Astrocyte (in vitro differentiated cells and primary cell): Measurements from ENCODE around the gene KCP. TPM values are rescaled to one million over a fixed set of nuclear protein-coding genes. Genes with fewer than 3 reads are reported as not detected.

ENCODE experiments used
- DNase-seq: peaks from one replicate; pipeline ENCODE4 v3.0.0-alpha.2; 2010; ENCODE audit warnings: low read depth
- FAIRE-seq: peaks from 2 replicates; lab custom pipeline; 2011; peaks lifted over from hg19 to GRCh38; lab: Jason Lieb, UNC
- H2AFZ ChIP-seq: 2 replicates; pipeline ENCODE4 v1.6.0; 2012; ENCODE audit warnings: low read depth, low read length, inconsistent platforms
- H3K27ac ChIP-seq: 2 replicates; pipeline ENCODE4 v1.5.1; 2011; ENCODE audit warnings: low read depth, low read length, inconsistent platforms
- H3K27me3 ChIP-seq: 2 replicates; pipeline ENCODE4 v1.6.0; 2011; ENCODE audit warnings: low read length, inconsistent platforms; ENCODE audit not compliant: insufficient read depth
- H3K36me3 ChIP-seq: 2 replicates; pipeline ENCODE4 v1.5.1; 2011; ENCODE audit warnings: low read length, inconsistent platforms; ENCODE audit not compliant: insufficient read depth
- H3K4me1 ChIP-seq: 2 replicates; pipeline ENCODE4 v1.5.1; 2011; ENCODE audit warnings: low read length, inconsistent platforms; ENCODE audit not compliant: insufficient read depth
- H3K4me2 ChIP-seq: 2 replicates; pipeline ENCODE4 v1.6.0; 2012; ENCODE audit warnings: low read length, inconsistent platforms
- H3K4me3 ChIP-seq: 2 replicates; pipeline ENCODE4 v1.5.1; 2011; ENCODE audit warnings: low read depth, mild to moderate bottlenecking, low read length, inconsistent platforms; ENCODE audit not compliant: insufficient read depth
- H3K79me2 ChIP-seq: 2 replicates; pipeline ENCODE4 v1.6.0; 2012; ENCODE audit warnings: mild to moderate bottlenecking, low read length, inconsistent platforms; ENCODE audit not compliant: insufficient read depth
- H3K9ac ChIP-seq: 2 replicates; pipeline ENCODE4 v1.6.0; 2012; ENCODE audit warnings: mild to moderate bottlenecking, low read length, inconsistent platforms
- H3K9me3 ChIP-seq: 2 replicates; pipeline ENCODE4 v1.5.1; 2012; ENCODE audit warnings: low read depth, mild to moderate bottlenecking, low read length, inconsistent platforms; ENCODE audit not compliant: insufficient read depth
- H4K20me1 ChIP-seq: 2 replicates; pipeline ENCODE4 v1.6.0; 2012; ENCODE audit warnings: low read length, inconsistent platforms; ENCODE audit not compliant: insufficient read depth
- H3K27ac Mint-ChIP-seq: one replicate; pipeline ENCODE4 v1.8.0; 2021; ENCODE audit warnings: mild to moderate bottlenecking, mixed read lengths; ENCODE audit not compliant: unreplicated experiment
- H3K27me3 Mint-ChIP-seq: one replicate; pipeline ENCODE4 v1.8.0; 2021; ENCODE audit warnings: low read depth, mixed read lengths; ENCODE audit not compliant: unreplicated experiment
- H3K36me3 Mint-ChIP-seq: one replicate; pipeline ENCODE4 v1.8.0; 2021; ENCODE audit warnings: low read depth, mixed read lengths; ENCODE audit not compliant: unreplicated experiment
- H3K4me1 Mint-ChIP-seq: one replicate; pipeline ENCODE4 v1.8.0; 2021; ENCODE audit warnings: low read depth, mixed read lengths; ENCODE audit not compliant: unreplicated experiment
- H3K4me3 Mint-ChIP-seq: one replicate; pipeline ENCODE4 v1.8.0; 2021; ENCODE audit warnings: mild to moderate bottlenecking, moderate library complexity, mixed read lengths; ENCODE audit not compliant: unreplicated experiment
- H3K9me3 Mint-ChIP-seq: one replicate; pipeline ENCODE4 v1.8.0; 2021; ENCODE audit warnings: mild to moderate bottlenecking, mixed read lengths; ENCODE audit not compliant: unreplicated experiment
- EZH2 ChIP-seq: IDR thresholded peaks from 2 replicates; pipeline ENCODE4 v1.6.1; 2012; ENCODE audit warnings: mild to moderate bottlenecking, low read length, inconsistent platforms; ENCODE audit not compliant: insufficient read depth
- total RNA-seq: library from RNA; stranded (reverse); gene quantifications from 2 replicates; pipeline ENCODE4 v1.2.1, GENCODE V29; 2021
- TF ChIP-seq, protein P1 (sequence below): IDR thresholded peaks from 2 replicates; pipeline ENCODE4 v1.5.1; 2011; ENCODE audit warnings: low read depth, mild to moderate bottlenecking, inconsistent platforms, low read length, moderate library complexity; ENCODE audit not compliant: insufficient read depth

KCP gene
- total RNA-seq, 1 donor from 2014 or later = 0.20 TPM

DNA sequence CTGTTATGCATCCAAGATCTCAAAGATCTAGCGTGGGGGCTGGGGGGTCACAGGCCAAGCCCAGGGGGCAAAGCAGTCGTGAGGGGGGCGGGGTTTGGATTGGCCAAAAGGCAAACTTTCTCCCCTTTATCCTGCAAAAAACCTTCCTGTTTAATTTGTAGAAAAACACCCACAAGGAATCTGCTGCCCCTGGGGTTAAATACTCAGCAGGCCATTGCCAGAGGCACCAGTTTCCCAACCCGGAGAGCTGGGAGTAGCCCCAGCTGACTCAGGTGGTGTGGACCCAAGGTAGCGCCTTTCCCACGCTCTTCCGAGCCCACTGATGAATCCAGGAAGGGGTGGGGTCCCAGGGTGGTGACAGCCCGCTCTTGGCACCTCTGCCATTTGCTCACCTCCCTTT, 21.4 kb downstream of the KCP start:
- no peaks in the 10 kb centered on the region for H3K9me3 Mint-ChIP-seq
- Histone ChIP-seq H3K4me2 (no peak overlapping the region), H2AFZ (no peak overlapping the region), H3K9me3 (peaks cover 6% of the 10 kb centered on the region), H3K36me3 (no peaks in the 10 kb centered on the region), H3K9ac (no peak overlapping the region), H3K79me2 (no peaks in the 10 kb centered on the region), H3K4me3 (no peak overlapping the region), H3K4me1 (no peaks in the 10 kb centered on the region), H3K27me3 (peaks cover 10% of the 10 kb centered on the region), H4K20me1 (peaks cover 3% of the 10 kb centered on the region), H3K27ac (no peak overlapping the region)
- H3K4me3 Mint-ChIP-seq = no peak overlapping the region
- no peak overlapping the region for H3K27ac Mint-ChIP-seq
- no peaks in the 10 kb centered on the region for H3K36me3 Mint-ChIP-seq
- no peak for FAIRE-seq
- peaks cover 30% of the 10 kb centered on the region for H3K27me3 Mint-ChIP-seq
- no peak for TF ChIP-seq EZH2
- TF ChIP-seq, protein P1, sequence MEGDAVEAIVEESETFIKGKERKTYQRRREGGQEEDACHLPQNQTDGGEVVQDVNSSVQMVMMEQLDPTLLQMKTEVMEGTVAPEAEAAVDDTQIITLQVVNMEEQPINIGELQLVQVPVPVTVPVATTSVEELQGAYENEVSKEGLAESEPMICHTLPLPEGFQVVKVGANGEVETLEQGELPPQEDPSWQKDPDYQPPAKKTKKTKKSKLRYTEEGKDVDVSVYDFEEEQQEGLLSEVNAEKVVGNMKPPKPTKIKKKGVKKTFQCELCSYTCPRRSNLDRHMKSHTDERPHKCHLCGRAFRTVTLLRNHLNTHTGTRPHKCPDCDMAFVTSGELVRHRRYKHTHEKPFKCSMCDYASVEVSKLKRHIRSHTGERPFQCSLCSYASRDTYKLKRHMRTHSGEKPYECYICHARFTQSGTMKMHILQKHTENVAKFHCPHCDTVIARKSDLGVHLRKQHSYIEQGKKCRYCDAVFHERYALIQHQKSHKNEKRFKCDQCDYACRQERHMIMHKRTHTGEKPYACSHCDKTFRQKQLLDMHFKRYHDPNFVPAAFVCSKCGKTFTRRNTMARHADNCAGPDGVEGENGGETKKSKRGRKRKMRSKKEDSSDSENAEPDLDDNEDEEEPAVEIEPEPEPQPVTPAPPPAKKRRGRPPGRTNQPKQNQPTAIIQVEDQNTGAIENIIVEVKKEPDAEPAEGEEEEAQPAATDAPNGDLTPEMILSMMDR = no peak
- no peaks in the 10 kb centered on the region for H3K4me1 Mint-ChIP-seq
- no peak for DNase-seq

DNA sequence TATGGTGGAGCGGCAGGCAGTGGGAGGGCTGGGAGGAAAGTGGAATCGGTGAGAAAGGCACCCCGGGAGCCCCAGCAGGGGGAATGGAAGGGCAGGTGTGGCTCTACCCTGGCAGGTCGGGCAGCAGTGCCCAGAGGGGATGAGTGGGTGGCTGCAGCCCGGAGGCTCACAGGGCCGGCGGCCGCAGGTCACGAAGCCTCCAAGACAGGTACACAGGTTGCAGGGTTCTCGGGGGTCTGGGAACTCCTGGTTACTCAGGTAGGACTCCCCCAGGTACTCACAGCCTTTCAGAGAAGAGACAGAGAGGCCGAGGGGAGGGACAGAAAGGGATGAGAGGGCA, 21.8 kb downstream of the KCP start:
- H4K20me1 ChIP-seq = peaks cover 3% of the 10 kb centered on the region
- TF ChIP-seq EZH2 = no peak
- TF ChIP-seq, protein P1 = no peak
- no peaks in the 10 kb centered on the region for H3K36me3 ChIP-seq
- H3K27ac Mint-ChIP-seq = no peak overlapping the region
- H3K4me3 Mint-ChIP-seq = no peak overlapping the region
- peaks cover 10% of the 10 kb centered on the region for H3K27me3 ChIP-seq
- H3K9ac ChIP-seq = no peak overlapping the region
- H3K4me1 ChIP-seq = no peaks in the 10 kb centered on the region
- no peak overlapping the region for H2AFZ ChIP-seq
- H3K4me3 ChIP-seq = no peak overlapping the region
- no peaks in the 10 kb centered on the region for H3K36me3 Mint-ChIP-seq
- no peak overlapping the region for H3K4me2 ChIP-seq
- no peak for DNase-seq
- no peaks in the 10 kb centered on the region for H3K4me1 Mint-ChIP-seq
- H3K79me2 ChIP-seq = no peaks in the 10 kb centered on the region
- peaks cover 31% of the 10 kb centered on the region for H3K27me3 Mint-ChIP-seq
- H3K27ac ChIP-seq = no peak overlapping the region
- peaks cover 6% of the 10 kb centered on the region for H3K9me3 ChIP-seq
- no peaks in the 10 kb centered on the region for H3K9me3 Mint-ChIP-seq
- no peak for FAIRE-seq

DNA sequence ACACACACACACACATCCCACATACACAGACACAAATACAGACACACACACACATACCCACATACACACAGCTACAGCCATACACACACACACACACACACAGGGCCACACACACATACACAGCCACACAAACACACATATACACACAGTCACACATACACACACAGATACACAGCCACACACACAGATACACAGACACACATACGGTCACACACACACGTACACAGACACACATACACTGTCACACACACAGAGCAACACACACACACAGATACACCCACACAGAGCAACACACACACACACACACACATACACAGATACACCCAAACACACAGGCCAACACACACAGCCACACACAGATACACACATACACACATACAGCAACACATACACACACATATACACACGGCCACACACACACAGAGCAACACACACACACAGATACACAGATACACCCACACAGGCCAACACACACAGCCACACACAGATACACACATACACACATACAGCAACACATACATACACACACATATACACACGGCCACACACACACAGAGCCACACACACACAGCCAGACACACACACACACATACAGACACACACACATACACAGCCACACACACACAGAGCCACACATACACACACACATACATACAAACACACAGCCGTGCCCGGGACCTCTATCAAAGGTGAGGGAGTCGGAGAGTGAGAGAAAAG, 22.3 kb downstream of the KCP start:
- Histone ChIP-seq H4K20me1 (peaks cover 3% of the 10 kb centered on the region), H3K36me3 (no peaks in the 10 kb centered on the region), H3K4me1 (no peaks in the 10 kb centered on the region), H3K79me2 (no peaks in the 10 kb centered on the region), H3K27ac (no peak overlapping the region), H3K4me2 (no peak overlapping the region), H3K4me3 (no peak overlapping the region), H3K9me3 (peaks cover 6% of the 10 kb centered on the region), H3K27me3 (peaks cover 10% of the 10 kb centered on the region), H2AFZ (no peak overlapping the region), H3K9ac (no peak overlapping the region)
- TF ChIP-seq EZH2 = no peak
- TF ChIP-seq, protein P1 = no peak
- Mint-ChIP-seq H3K4me3 (no peak overlapping the region), H3K4me1 (no peaks in the 10 kb centered on the region), H3K36me3 (no peaks in the 10 kb centered on the region), H3K27me3 (peaks cover 31% of the 10 kb centered on the region), H3K27ac (no peak overlapping the region), H3K9me3 (no peaks in the 10 kb centered on the region)
- DNase-seq = no peak
- FAIRE-seq = peak; percentile 13
